Aorta (tissue), 5 donors: Measurements from ENCODE around the gene PHLDB2. TPM values are rescaled to one million over a fixed set of nuclear protein-coding genes. Genes with fewer than 3 reads are reported as not detected.

Experiments
- ATAC-seq: fragments of 200-7000 bp; cut with Tn5 transposase; one replicate; pipeline ENCODE4 v1.9.1; 2022; ENCODE audit warnings: moderate library complexity; ENCODE audit not compliant: low FRiP score
- DNase-seq, 2 donors: peaks; one replicate each; pipeline ENCODE4 v3.0.0-alpha.2; 2020
- H3K27ac ChIP-seq, 2 donors: one replicate each; pipeline ENCODE4 v1.5.1; 2013; ENCODE audit warnings: low read length in 2 of 2, mild to moderate bottlenecking in 2 of 2, moderate library complexity in 2 of 2, control low read depth in 1 of 2, inconsistent platforms in 1 of 2, low read depth in 1 of 2
- H3K27me3 ChIP-seq, 2 donors: one replicate each; pipeline ENCODE4 v1.6.1; 2013; ENCODE audit warnings: control low read depth in 1 of 2, low read length in 1 of 2, mild to moderate bottlenecking in 1 of 2, moderate library complexity in 1 of 2; ENCODE audit not compliant: insufficient read depth in 2 of 2, control insufficient read depth in 1 of 2
- H3K36me3 ChIP-seq, 2 donors: one replicate each; pipeline ENCODE4 v1.6.1; 2013; ENCODE audit warnings: control low read depth in 1 of 2, low read length in 1 of 2, mild to moderate bottlenecking in 1 of 2; ENCODE audit not compliant: insufficient read depth in 2 of 2, control insufficient read depth in 1 of 2
- H3K4me1 ChIP-seq, 2 donors: one replicate each; pipeline ENCODE4 v1.6.1; 2013; ENCODE audit warnings: low read length in 2 of 2, control low read depth in 1 of 2, mild to moderate bottlenecking in 1 of 2, moderate library complexity in 1 of 2; ENCODE audit not compliant: insufficient read depth in 2 of 2, control insufficient read depth in 1 of 2
- H3K4me3 ChIP-seq, 2 donors: one replicate each; pipeline ENCODE4 v1.5.1; 2013; ENCODE audit warnings: low read length in 2 of 2, control low read depth in 1 of 2, mild to moderate bottlenecking in 1 of 2
- H3K9me3 ChIP-seq: one replicate; pipeline ENCODE4 v1.6.1; 2013; ENCODE audit warnings: mild to moderate bottlenecking, low read length; ENCODE audit not compliant: control insufficient read depth
- WGBS, 2 donors: extraction: QIAGEN DNeasy Blood & Tissue Kit; methylation state at CpG; one replicate each; pipeline ENCODE4 v1.1.7; 2013; 5-methylcytosine and 5-hydroxymethylcytosine counted together
- intact Hi-C, 2 donors: fragments of 100-400 bp; cut with DNase I; formaldehyde crosslinking; loops; one replicate each; pipeline versions ENCODE4 v1.14.2 to v1.15.0; 2022
- polyA plus RNA-seq, 2 donors: library from polyadenylated mRNA; stranded (reverse); fragments of 200-250 nt; gene quantifications; one replicate each; pipeline ENCODE4 v1.2.3, GENCODE V29; 2013
- total RNA-seq, 2 donors: library from RNA; stranded (reverse); fragmentation: NEBNext Ultra II Directional; extraction: Animal tissue kit (Norgen Biotek cat#: 25700); gene quantifications; one replicate each; pipeline ENCODE4 v1.2.1, GENCODE V29; 2021
- donor health status: healthy with polysubstance abuse.
- donor health status: Bipolar disorder and iron deficiency.
- donor health status: DM: no; HTN: no; CAD: no.
- donor health status: DM: no; HTN: no; CAD: no.
- donor health status: DM: yes; HTN: yes; CAD: no.

PHLDB2 gene
- total and polyA plus RNA-seq, 4 donors = 25.9 to 175 (median 112) TPM

DNA sequence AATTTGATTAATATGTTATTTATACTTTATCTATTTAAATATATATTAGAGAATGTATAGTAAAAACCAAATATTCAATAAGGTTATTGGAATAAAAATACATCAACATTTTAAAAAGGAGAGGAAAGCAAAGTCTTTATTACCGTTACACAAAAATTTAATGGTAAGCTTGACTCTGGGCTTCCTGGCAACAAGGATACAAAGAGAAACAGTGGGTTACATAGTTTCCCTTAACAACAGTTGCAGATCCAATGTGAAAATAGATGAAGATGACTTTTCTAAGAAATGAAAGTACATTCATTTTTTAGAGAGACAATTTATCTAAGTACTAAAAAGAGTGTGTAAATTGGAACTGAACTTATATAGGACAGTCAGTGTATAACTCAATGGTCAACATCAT is 6.0 kb upstream of the PHLDB2 start:
- Histone ChIP-seq H3K36me3 (no peaks in the 10 kb centered on the region), H3K9me3 (no peaks in the 10 kb centered on the region), H3K27ac (no peak overlapping the region), H3K4me1 (peaks cover 0 to 3% of the 10 kb centered on the region in 2 donors), H3K27me3 (no peaks in the 10 kb centered on the region), H3K4me3 (no peak overlapping the region)
- intact Hi-C loops = no loop called here
- 27 to 34% methylated on average over 1 of the region's 1 CpG for WGBS, 2 donors
- ATAC-seq (no peak), DNase-seq (no peak)

DNA sequence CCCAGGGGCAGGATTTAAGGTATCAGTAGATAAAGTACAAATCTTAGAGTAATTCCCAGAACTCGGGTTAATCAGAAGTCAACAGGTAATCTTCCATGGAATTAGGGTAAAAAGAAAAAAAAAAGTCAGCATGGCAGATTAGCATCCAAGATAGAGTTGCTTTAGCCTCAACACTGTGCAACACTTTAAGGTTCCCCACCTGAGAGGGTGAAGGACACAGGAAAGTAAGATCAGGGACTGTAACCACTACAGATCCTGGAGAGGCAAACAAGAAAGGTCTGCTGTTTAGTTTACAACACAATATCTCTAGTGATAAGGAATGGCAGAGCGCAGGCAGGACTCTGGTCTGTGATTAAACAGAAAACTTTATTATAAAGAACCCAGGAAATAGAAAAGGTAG is 4.1 kb upstream of the PHLDB2 start:
- ATAC-seq = no peak
- peaks cover 0 to 3% of the 10 kb centered on the region in 2 donors for H3K4me1 ChIP-seq
- no peak overlapping the region for H3K27ac ChIP-seq
- no peaks in the 10 kb centered on the region for H3K27me3 ChIP-seq
- intact Hi-C loops = no loop called here
- no peak for DNase-seq
- no peak overlapping the region for H3K4me3 ChIP-seq
- H3K9me3 ChIP-seq = no peaks in the 10 kb centered on the region
- H3K36me3 ChIP-seq = no peaks in the 10 kb centered on the region
- 86 to 87% methylated on average over 2 of the region's 2 CpGs for WGBS, 2 donors

DNA sequence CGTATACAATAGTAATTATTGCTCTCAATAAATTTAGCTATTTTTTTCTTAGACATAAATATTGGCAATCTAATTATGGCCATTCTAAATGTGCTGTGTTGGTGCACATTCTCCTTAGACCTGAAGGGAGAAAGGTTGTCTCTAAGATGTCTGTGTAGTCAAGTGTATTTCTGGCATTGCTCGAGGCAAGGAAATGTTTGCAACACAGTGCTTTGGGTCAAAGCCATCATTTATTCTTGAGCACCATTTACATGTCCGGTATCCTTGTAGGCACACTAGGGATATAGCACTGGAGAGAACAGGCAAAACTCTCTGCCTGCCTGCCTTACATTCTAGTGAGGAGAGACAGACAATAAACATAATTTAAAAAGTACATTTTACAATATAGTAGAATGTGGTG is 2.6 kb upstream of the PHLDB2 start:
- ATAC-seq = no peak

DNA sequence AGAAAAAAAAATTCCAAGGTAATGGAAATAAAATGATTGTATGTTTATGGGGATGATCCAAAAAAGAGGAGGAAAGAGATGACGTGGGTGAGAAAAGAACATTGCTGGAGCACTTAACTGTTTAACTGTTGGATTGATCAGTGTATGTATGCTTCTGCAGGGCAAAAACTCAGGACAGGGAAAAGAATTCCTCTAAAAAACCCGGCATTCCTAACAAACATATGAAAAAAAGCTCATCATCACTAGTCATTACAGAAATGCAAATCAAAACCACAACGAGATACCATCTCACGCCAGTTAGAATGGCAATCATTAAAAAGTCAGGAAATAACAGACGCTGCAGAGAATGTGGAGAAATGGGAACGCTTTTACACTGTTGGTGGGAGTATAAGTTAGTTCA is 1.6 kb upstream of the PHLDB2 start:
- H3K4me1 ChIP-seq = peaks cover 0 to 6% of the 10 kb centered on the region in 2 donors
- H3K9me3 ChIP-seq = no peaks in the 10 kb centered on the region
- no peak overlapping the region for H3K4me3 ChIP-seq
- no peaks in the 10 kb centered on the region for H3K36me3 ChIP-seq
- intact Hi-C loops = no loop called here
- WGBS, 2 donors = 63 to 72% methylated on average over 6 of the region's 6 CpGs
- no peaks in the 10 kb centered on the region for H3K27me3 ChIP-seq
- DNase-seq (no peak), ATAC-seq (no peak)
- H3K27ac ChIP-seq = no peak overlapping the region

More for the DNA sequence above, 2.6 kb upstream of the PHLDB2 start:
- Histone ChIP-seq H3K4me3 (no peak overlapping the region), H3K27ac (no peak overlapping the region), H3K27me3 (no peaks in the 10 kb centered on the region), H3K4me1 (peaks cover 0 to 3% of the 10 kb centered on the region in 2 donors), H3K36me3 (no peaks in the 10 kb centered on the region), H3K9me3 (no peaks in the 10 kb centered on the region)
- intact Hi-C loops = no loop called here
- DNase-seq = no peak
- 83 to 85% methylated on average over 3 of the region's 3 CpGs for WGBS, 2 donors

DNA sequence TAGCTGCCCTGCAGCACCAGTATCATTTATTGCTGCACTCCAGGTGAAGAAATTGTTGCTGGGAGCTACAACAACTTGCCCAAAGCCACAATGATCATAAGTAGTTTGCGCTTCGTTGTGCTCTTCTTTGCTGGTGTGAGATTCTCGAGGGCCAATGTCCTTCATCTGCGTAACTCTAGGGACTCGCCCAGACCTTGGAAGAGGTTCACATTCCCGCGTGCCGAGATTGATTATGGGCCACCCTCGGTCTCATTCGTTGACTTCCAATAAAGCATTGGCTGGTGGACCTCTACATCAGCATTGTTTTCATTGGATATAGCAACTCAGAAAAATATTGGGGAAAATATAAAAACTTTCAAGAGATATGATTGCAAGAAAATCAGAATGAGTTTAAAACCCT is 423 bp upstream of the PHLDB2 start:
- no peak for DNase-seq
- H3K4me1 ChIP-seq = peaks cover 0 to 10% of the 10 kb centered on the region in 2 donors
- H3K36me3 ChIP-seq = no peaks in the 10 kb centered on the region
- H3K9me3 ChIP-seq = no peaks in the 10 kb centered on the region
- 23 to 31% methylated on average over 10 of the region's 10 CpGs for WGBS, 2 donors
- H3K27me3 ChIP-seq = no peaks in the 10 kb centered on the region
- ATAC-seq = no peak
- peak overlapping the region; percentile 63 to 92 for H3K27ac ChIP-seq
- intact Hi-C loops = loop anchor here in 1 of 2 donors (2.0 kb wide), 1 partner anchor 56 kb away; no protein-coding TSS in a partner anchor
- H3K4me3 ChIP-seq = peak overlapping the region; percentile 78 to 79

DNA sequence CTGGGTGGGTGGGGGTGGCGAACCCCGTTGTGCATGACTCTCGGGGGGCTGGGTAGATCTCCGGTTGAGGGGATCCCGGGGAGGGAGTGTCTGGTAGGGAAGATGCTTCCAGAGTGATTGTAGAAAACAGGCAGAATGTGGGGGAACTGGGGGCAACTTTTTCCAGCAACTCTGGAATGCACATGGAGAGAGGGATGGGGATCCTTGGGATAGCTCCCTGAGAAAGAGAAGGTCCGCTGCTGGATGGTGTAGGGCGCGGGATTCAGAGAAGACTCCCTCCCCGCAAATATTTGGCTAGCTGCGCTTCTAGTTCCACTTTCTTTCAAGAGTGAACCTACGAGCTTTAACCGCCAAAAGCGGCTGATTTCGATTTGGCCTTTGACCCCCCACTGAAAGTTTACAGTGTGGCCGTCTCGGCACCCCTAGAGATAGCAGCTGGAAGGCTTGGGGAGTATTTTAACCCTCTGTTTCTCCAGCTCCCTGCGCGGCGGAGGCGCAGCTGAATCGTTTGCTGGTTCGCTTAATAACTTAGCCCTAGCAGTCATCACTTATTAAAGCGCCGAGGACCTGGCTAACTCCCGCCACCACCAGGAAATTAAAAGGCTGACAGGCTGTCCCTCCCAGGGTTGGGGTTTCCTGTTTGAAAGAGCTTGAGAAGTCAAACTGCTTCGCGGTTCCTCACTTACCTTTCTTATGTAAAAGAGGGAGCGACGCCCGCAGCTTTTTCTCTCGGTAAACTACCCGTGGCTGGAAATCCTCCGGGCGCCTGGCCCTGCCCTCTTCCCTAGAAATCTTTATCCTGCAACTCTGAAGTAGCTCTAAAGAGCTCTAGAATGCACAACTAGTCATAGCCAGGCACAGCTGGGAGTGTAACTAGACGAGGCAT is 1.2 kb downstream of the PHLDB2 start:
- Histone ChIP-seq H3K4me3 (peak overlapping the region; percentile 78 to 79), H3K36me3 (no peaks in the 10 kb centered on the region), H3K4me1 (peaks cover 0 to 10% of the 10 kb centered on the region in 2 donors), H3K27me3 (no peaks in the 10 kb centered on the region), H3K27ac (peak overlapping the region; percentile 92 to 95), H3K9me3 (no peaks in the 10 kb centered on the region)
- intact Hi-C loops = loop anchor here (2.0 to 5.0 kb wide), 5 partner anchors 52 to 143 kb away; no protein-coding TSS in a partner anchor
- peak; percentile 78 to 85 for DNase-seq
- 0 to 1% methylated on average over 35 of the region's 35 CpGs for WGBS, 2 donors
- ATAC-seq = peak; percentile 89

DNA sequence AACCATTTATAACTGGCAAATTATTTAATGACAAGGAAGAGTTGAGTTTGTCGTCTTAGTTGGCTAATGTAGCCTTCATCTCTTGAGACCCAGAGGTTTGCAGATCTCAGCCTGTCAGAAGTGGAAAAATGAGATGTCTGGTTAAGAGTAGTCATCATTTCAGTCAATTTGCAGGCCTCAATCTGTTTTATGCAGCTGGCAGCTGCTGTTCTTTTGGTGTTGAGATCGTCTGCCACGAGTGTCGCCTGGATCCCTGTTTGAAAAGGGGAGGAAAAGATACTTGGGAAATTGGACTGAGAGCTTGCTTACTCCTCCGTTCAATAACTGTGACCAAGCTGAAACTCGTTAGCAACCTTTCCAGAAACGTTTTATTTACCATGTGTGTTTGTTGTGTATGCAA is 2.3 kb downstream of the PHLDB2 start:
- Histone ChIP-seq H3K4me1 (peaks cover 0 to 10% of the 10 kb centered on the region in 2 donors), H3K9me3 (no peaks in the 10 kb centered on the region), H3K4me3 (peak overlapping the region; percentile 78 to 79), H3K36me3 (no peaks in the 10 kb centered on the region), H3K27ac (peak overlapping the region in 1 of 2 donors; percentile 47), H3K27me3 (no peaks in the 10 kb centered on the region)
- DNase-seq (no peak), ATAC-seq (no peak)
- 20 to 24% methylated on average over 7 of the region's 7 CpGs for WGBS, 2 donors
- intact Hi-C loops = loop anchor here (2.0 to 5.0 kb wide), 4 partner anchors 51 to 145 kb away; no protein-coding TSS in a partner anchor

DNA sequence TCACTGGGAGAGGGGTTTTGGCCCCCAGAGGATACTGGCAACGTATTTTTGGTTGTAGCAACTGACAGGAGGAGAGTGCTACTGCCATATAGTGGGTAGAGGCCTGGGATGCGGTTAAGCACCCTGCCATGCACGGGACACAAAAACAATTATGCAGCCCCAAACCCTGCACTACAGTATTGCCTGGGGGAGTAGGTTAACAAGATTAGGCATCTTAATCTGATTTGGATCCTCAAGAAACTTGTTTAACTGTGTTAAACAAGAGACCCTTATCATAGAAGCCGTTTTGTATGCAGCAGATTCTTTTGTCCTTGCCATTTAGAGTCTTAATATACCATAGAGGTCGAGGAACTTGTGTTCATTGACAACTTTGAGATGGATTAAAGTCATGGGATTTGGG is 3.4 kb downstream of the PHLDB2 start:
- 55 to 59% methylated on average over 5 of the region's 5 CpGs for whole genome bisulfite sequencing, 2 donors
- peaks cover 0 to 10% of the 10 kb centered on the region in 2 donors for H3K4me1 ChIP-seq
- H3K4me3 ChIP-seq = peak overlapping the region in 1 of 2 donors; percentile 32
- H3K27ac ChIP-seq = peak overlapping the region in 1 of 2 donors; percentile 47
- H3K9me3 ChIP-seq = no peaks in the 10 kb centered on the region
- ATAC-seq = no peak
- no peaks in the 10 kb centered on the region for H3K27me3 ChIP-seq
- no peaks in the 10 kb centered on the region for H3K36me3 ChIP-seq
- intact Hi-C loops = loop anchor here (5.0 kb wide), 3 partner anchors 50 to 125 kb away; no protein-coding TSS in a partner anchor
- no peak for DNase-seq
